GM18951 (cell line): ENCODE data around the gene FAM98B.
"Not testable (repeated sequence)": the region's sequence is repeated elsewhere in the genome, so short reads cannot be mapped to it uniquely, and the experiment has no call there.

Source experiments
- POLR2A ChIP-seq: IDR thresholded peaks from 4 replicates; pipeline ENCODE4 v1.6.1; 2011; ENCODE audit warnings: mild to moderate bottlenecking; ENCODE audit not compliant: insufficient read length, insufficient read depth; ENCODE audit errors: extremely low read depth
- in situ Hi-C: fragments of 300-500 bp; cut with MboI; formaldehyde crosslinking; loops from one replicate; pipeline ENCODE4 v1.12.0; 2022; ENCODE audit warnings: low sequenced_read_pairs, mixed read lengths, inconsistent platforms; ENCODE audit not compliant: unreplicated experiment

FAM98B gene

GRCh38 chr15:38453971-38454695 lies at the start of gene FAM98B:
FAM98B (plus strand) TSS chr15:38454127; CDS start chr15:38454162, 35 bp downstream.
- TF ChIP-seq POLR2A: peak; percentile 86
- in situ Hi-C loops: no loop called here

- in situ Hi-C loops: no loop called here
- TF ChIP-seq POLR2A: no peak
Measured at GRCh38 chr15:38406436-38406835, 47.5 kb upstream of the FAM98B start.

DNA sequence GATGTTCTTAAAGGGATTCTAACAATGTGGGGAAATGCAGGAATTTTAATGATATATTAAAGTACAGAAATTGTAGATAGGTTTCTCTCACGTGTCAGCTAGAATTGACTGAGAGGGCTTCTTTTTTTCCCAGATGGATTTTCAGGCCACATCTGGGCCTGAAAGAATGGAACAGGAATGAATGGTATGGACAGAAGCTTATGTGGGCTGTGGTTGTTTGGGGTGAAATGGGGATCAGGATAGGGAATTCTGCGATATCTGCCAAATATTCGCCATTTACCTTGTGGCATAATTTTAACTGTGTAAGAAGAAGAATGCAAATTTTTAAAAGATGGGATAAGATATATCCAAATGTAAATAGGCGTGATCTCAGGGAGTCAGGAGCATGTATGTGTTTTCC lies 45.4 kb upstream of the FAM98B start:
- no peak for TF ChIP-seq POLR2A
- in situ Hi-C loops: no loop called here

GRCh38 chr15:38411902-38412301 lies 42.0 kb upstream of the FAM98B start:
- no peak for TF ChIP-seq POLR2A
- in situ Hi-C loops: no loop called here

- TF ChIP-seq POLR2A: no peak
- in situ Hi-C loops: no loop called here
Measured at GRCh38 chr15:38412466-38412865, 41.5 kb upstream of the FAM98B start.

GRCh38 chr15:38414357-38414756 lies 39.6 kb upstream of the FAM98B start:
- TF ChIP-seq POLR2A: no peak

DNA sequence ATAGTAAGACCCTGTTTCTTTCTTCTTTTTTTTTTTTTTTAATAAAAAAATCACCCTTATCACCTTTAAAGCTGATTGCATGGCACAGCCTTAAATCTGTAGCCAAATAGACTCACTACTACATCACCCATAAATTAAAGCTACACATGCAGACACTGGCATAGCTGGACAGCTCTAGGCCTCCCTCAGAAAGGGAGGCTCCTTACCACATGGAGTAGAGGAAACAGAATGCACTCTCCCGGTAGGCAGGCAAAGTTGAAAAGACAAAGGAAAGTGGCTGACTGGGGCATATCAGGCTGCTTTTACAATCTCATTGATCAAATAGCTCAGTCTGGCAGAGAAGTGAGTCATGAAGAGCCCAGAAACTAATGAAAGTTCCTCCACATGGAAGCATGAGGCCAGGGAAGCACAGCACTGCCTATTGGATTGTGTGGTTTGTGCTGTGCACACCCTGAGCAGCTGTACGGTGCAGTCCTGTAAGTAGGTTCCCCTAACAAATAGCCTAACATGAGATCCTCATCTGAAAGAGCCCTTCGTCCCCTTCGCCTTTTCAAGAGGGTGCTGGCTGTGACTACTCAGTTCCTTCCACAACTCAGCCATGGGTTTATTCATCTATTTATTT lies 32.7 kb upstream of the FAM98B start:
- TF ChIP-seq POLR2A: no peak
- in situ Hi-C loops: no loop called here

More at GRCh38 chr15:38414357-38414756, 39.6 kb upstream of the FAM98B start:
- in situ Hi-C loops: no loop called here

GRCh38 chr15:38424101-38424552 lies 29.8 kb upstream of the FAM98B start:
- in situ Hi-C loops: no loop called here
- TF ChIP-seq POLR2A: no peak

DNA sequence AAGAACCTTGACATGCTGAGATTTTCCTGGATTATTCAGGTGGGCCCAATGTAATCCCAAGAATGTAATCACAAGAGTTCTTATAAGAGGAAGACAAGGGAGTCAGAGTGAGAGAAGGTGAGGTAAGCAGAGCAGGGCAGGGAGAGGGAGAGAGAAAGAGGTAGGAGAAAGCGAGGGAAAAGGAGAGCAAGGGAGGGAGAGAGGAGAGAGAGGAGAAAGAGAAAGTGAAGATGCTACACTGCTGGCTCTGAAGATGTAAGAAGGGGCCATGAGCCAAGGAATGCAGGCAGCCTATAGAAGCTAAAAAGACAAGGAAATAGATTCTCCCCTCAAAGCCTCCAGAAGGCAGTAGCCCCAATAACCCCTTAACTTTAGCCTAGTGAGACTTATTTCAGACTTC lies 28.7 kb upstream of the FAM98B start:
- in situ Hi-C loops: no loop called here
- no peak for TF ChIP-seq POLR2A

- TF ChIP-seq POLR2A: no peak
- in situ Hi-C loops: no loop called here
Measured at GRCh38 chr15:38427380-38427779, 26.5 kb upstream of the FAM98B start.

DNA sequence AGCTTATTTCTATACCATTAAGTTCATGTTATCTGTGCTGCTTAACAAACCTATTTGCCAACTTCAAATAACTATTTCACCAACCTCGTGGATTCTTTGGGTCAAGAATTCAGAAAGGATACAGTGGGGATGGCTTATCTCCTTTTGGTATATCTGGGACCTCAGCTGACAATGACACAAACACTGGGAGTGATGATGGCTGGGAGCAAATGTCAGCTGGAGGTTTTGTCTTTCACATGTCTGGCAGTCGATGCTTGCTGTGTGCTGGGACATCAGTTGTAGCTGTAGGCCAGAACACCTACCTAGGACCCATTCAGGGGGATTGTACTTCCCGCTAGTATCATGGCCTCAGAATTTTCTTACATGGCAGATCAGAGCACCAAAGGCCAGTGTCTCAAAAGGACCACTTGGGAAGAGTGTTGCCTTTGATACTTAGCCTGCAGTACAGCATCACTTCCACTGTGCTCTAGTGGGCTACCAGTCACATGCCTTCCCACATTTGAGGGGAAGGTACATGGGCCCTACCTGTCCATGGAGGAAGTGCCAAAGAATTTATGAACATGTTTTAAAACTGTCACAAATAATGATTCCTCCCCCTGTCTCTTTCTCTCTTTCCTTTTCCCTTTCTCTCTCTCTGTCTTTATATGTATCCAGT lies 23.7 kb upstream of the FAM98B start:
- in situ Hi-C loops: no loop called here

DNA sequence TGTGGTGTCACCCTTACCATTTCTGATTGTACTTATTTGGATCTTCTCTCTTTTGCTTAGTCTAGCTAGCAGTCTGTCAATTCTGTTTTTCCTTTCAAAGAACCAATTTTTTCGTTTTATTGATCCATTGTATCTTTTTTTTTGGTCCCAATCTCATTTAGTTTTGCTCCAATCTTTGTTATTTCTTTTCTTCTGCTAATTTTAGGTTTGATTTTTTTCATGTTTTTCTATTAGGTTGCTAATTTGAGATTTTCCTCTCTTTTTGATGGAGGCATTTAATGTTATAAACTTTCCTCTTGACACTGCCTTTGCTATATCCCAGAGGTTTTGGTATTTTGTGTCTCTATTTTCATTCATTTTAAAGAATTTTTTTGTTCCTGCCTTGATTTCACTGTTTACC lies 16.9 kb upstream of the FAM98B start:
- in situ Hi-C loops: no loop called here
- TF ChIP-seq POLR2A: no peak

More for the DNA sequence above, 23.7 kb upstream of the FAM98B start:
- TF ChIP-seq POLR2A: no peak

DNA sequence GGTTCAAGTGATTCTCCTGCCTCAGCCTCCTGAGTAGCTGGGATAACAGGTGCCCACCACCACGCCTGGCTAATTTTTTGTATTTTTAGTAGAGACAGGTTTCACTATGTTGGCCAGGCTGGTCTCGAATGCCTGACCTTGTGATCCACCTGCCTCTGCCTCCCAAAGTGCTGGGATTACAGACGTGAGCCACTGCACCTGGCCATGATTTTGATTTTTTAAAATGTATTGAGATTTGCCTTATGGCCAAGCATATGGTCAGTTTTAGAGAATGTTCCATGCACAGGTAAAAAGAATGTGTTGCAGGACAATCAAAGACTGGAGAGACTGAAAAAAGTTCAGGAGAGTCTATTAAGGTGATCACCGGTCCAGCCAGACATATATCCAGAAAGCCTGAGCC lies 16.3 kb upstream of the FAM98B start:
- in situ Hi-C loops: not testable (repeated sequence)
